ENCODE measurements around the gene FURIN. TPM values are rescaled to one million over a fixed set of nuclear protein-coding genes. Genes with fewer than 3 reads are reported as not detected.

FURIN gene
- total RNA-seq, 4 donors from 2014 or later = 28.7 to 71.1 (median 42.4) TPM

- WGBS, 2 donors = 48 to 60% methylated on average over 14 to 15 of the region's 15 CpGs
- no peaks in the 10 kb centered on the region for H3K9me3 ChIP-seq
- TF ChIP-seq CTCF (IDR thresholded peaks at IDR 0.05) = no peak
- peak in 1 of 2 donors; percentile 24 for TF ChIP-seq POLR2A (IDR thresholded peaks at IDR 0.05)
- TF ChIP-seq EP300 (IDR thresholded peaks at IDR 0.05) = peak; percentile 76 to 82
- peak overlapping the region in 2 of 4 donors; percentile 33 to 68 for H3K27ac ChIP-seq
- H3K4me1 ChIP-seq = no peaks in the 10 kb centered on the region
- DNase-seq (ENCODE audit: low spot score in 2 of 2) = peak in 1 of 2 donors; percentile 30
- H3K27me3 ChIP-seq = no peaks in the 10 kb centered on the region
- H3K4me3 ChIP-seq = no peak overlapping the region
- H3K36me3 ChIP-seq = no peaks in the 10 kb centered on the region
These were observed 38.4 kb upstream of the FURIN start for GRCh38 chr15:90829942-90830440.

- TF ChIP-seq POLR2A (IDR thresholded peaks at IDR 0.05) = no peak
- no peak for TF ChIP-seq CTCF (IDR thresholded peaks at IDR 0.05)
- no peak for TF ChIP-seq EP300 (IDR thresholded peaks at IDR 0.05)
- no peak overlapping the region for H3K4me3 ChIP-seq
- no peak overlapping the region for H3K27ac ChIP-seq
- H3K27me3 ChIP-seq = no peaks in the 10 kb centered on the region
- DNase-seq (ENCODE audit: low spot score in 2 of 2) = no peak
- H3K4me1 ChIP-seq = peaks cover 0 to 5% (median 2%) of the 10 kb centered on the region in 4 donors
- WGBS, 2 donors = 68 to 75% methylated on average over 5 of the region's 5 CpGs
- no peaks in the 10 kb centered on the region for H3K9me3 ChIP-seq
- H3K36me3 ChIP-seq = no peaks in the 10 kb centered on the region
These were observed 33.8 kb upstream of the FURIN start for GRCh38 chr15:90834626-90835025.

- TF ChIP-seq CTCF (IDR thresholded peaks at IDR 0.05) (no peak), POLR2A (IDR thresholded peaks at IDR 0.05) (no peak), EP300 (IDR thresholded peaks at IDR 0.05) (no peak)
- H3K9me3 ChIP-seq = no peaks in the 10 kb centered on the region
- 70 to 74% methylated on average over 7 of the region's 7 CpGs for WGBS, 2 donors
- H3K4me1 ChIP-seq = peaks cover 0 to 5% (median 3%) of the 10 kb centered on the region in 4 donors
- H3K4me3 ChIP-seq = no peak overlapping the region
- H3K36me3 ChIP-seq = no peaks in the 10 kb centered on the region
- no peaks in the 10 kb centered on the region for H3K27me3 ChIP-seq
- DNase-seq (ENCODE audit: low spot score in 2 of 2) = no peak
- no peak overlapping the region for H3K27ac ChIP-seq
These were observed 32.0 kb upstream of the FURIN start for GRCh38 chr15:90836296-90836871.

GRCh38 chr15:90837094-90837493 is 31.3 kb upstream of the FURIN start:
- Histone ChIP-seq H3K4me1 (peaks cover 0 to 5% (median 3%) of the 10 kb centered on the region in 4 donors), H3K27me3 (no peaks in the 10 kb centered on the region), H3K9me3 (no peaks in the 10 kb centered on the region), H3K27ac (no peak overlapping the region), H3K36me3 (no peaks in the 10 kb centered on the region), H3K4me3 (no peak overlapping the region)
- TF ChIP-seq EP300 (IDR thresholded peaks at IDR 0.05) (no peak), CTCF (IDR thresholded peaks at IDR 0.05) (no peak), POLR2A (IDR thresholded peaks at IDR 0.05) (no peak)
- DNase-seq (ENCODE audit: low spot score in 2 of 2) = no peak
- WGBS, 2 donors = 87 to 90% methylated on average over 11 of the region's 11 CpGs

DNA sequence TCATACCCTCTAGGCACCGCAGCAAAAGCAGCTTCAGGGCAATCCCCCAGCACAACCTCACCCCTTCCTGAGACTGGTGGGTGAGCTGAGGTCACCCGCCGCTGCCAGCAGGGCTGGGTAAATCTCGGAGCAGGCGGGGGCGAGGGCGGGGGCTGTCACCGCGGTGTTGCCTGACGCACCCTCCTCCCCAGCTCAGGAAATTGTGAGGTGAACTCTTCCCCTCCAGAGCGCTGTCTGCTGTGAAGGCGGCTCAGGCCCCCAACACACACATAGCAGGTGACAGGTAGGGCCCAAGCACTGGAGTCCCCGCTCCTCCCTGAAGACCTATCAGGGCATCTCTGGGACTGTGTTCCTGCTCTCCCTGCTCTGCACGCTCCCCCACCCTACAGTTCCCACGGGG is 30.2 kb upstream of the FURIN start:
- no peak overlapping the region for H3K4me3 ChIP-seq
- TF ChIP-seq POLR2A (IDR thresholded peaks at IDR 0.05) (no peak), EP300 (IDR thresholded peaks at IDR 0.05) (no peak), CTCF (IDR thresholded peaks at IDR 0.05) (no peak)
- 70 to 78% methylated on average over 11 to 15 of the region's 15 CpGs for WGBS, 2 donors

More for the DNA sequence above, 30.2 kb upstream of the FURIN start:
- H3K27me3 ChIP-seq = no peaks in the 10 kb centered on the region
- H3K4me1 ChIP-seq = peaks cover 0 to 5% (median 3%) of the 10 kb centered on the region in 4 donors
- H3K27ac ChIP-seq = no peak overlapping the region
- H3K9me3 ChIP-seq = no peaks in the 10 kb centered on the region
- H3K36me3 ChIP-seq = no peaks in the 10 kb centered on the region
- DNase-seq (ENCODE audit: low spot score in 2 of 2) = no peak

All from tibial nerve (tissue), 4 donors.